HepG2 (cell line): Measurements from ENCODE around the gene PDE9A. TPM values are rescaled to one million over a fixed set of nuclear protein-coding genes. Genes with fewer than 3 reads are reported as not detected.
A peak's percentile ranks its signal among the peaks of the same experiment; 100 is the strongest.

Source experiments
- GRHL1 ChIP-seq: sonication (generic); formaldehyde crosslinking; conservative IDR thresholded peaks from 2 replicates; pipeline ENCODE4 v1.8.0; 2022; ENCODE audit warnings: missing genetic modification reagents
- HDAC2 ChIP-seq: sonication (generic); formaldehyde crosslinking; IDR thresholded peaks from 2 replicates; pipeline ENCODE4 v1.4.0; 2020; ENCODE audit warnings: missing genetic modification reagents
- HIVEP1 ChIP-seq: sonication (generic); formaldehyde crosslinking; IDR thresholded peaks from 2 replicates; pipeline ENCODE4 v1.4.0; 2020; ENCODE audit warnings: mild to moderate bottlenecking, missing genetic modification reagents
- MED1 ChIP-seq: sonication (generic); formaldehyde crosslinking; IDR thresholded peaks from 2 replicates; pipeline ENCODE4 v1.4.0; 2020; ENCODE audit warnings: missing genetic modification reagents
- NFKB2 ChIP-seq: sonication (generic); formaldehyde crosslinking; IDR thresholded peaks from 2 replicates; pipeline ENCODE4 v1.4.0; 2020; ENCODE audit warnings: missing genetic modification reagents, borderline replicate concordance
- SSRP1 ChIP-seq: IDR thresholded peaks from 2 replicates; pipeline ENCODE4 v1.6.1; 2016; ENCODE audit warnings: control low read depth
- STAG1 ChIP-seq: sonication (generic); formaldehyde crosslinking; IDR thresholded peaks from 2 replicates; pipeline ENCODE4 v1.4.0; 2020; ENCODE audit warnings: missing genetic modification reagents
- TBX2 ChIP-seq: sonication (generic); formaldehyde crosslinking; IDR thresholded peaks from 2 replicates; pipeline ENCODE4 v1.5.0; 2020; ENCODE audit warnings: missing genetic modification reagents, mild to moderate bottlenecking, borderline replicate concordance
- ZIK1 ChIP-seq: sonication (generic); formaldehyde crosslinking; IDR thresholded peaks from 2 replicates; pipeline ENCODE4 v1.5.0; 2020; ENCODE audit warnings: mild to moderate bottlenecking, low read depth, missing genetic modification reagents, borderline replicate concordance
- ZMAT3 ChIP-seq: sonication (generic); formaldehyde crosslinking; conservative IDR thresholded peaks from 2 replicates; pipeline ENCODE4 v1.7.0; 2021; ENCODE audit warnings: missing genetic modification reagents
- ZNF619 ChIP-seq: sonication (generic); formaldehyde crosslinking; IDR thresholded peaks from 2 replicates; pipeline ENCODE4 v1.4.0; 2020; ENCODE audit warnings: mild to moderate bottlenecking, missing genetic modification reagents
- polyA plus RNA-seq, 8 experiments: library from polyadenylated mRNA; depleted of rRNA in 3 of 8; stranded (reverse) in 7 of 8; unstranded in 1 of 8; fragments of >200 nt; fragmentation: Illumina TruSeq in 4 of 8; extraction: Trizol in 4 of 8; gene quantifications; 2 replicates each; pipeline versions ENCODE4 v1.2.1 to v1.2.3, GENCODE V29; 2011 to 2016; ENCODE audit warnings: low read depth in 4 of 8, missing spikeins in 1 of 8, mixed read lengths in 1 of 8; ENCODE audit not compliant: insufficient read depth in 1 of 8
- total RNA-seq, 5 experiments: library from RNA; depleted of rRNA; stranded (reverse); fragments of >200 nt; fragmentation: Illumina TruSeq; extraction: Trizol; gene quantifications; 2 replicates each; pipeline ENCODE4 v1.2.3, GENCODE V29; 2016; ENCODE audit warnings: low read depth in 1 of 5
- TF ChIP-seq, protein P1 (sequence below): sonication (generic); formaldehyde crosslinking; IDR thresholded peaks from 2 replicates; pipeline ENCODE4; 2020; ENCODE audit warnings: missing genetic modification reagents, mild to moderate bottlenecking, borderline replicate concordance
- TF ChIP-seq, protein P2 (sequence below): sonication (generic); formaldehyde crosslinking; IDR thresholded peaks from 2 replicates; pipeline ENCODE4 v1.4.0; 2020; ENCODE audit warnings: missing genetic modification reagents, low read depth, mild to moderate bottlenecking, borderline replicate concordance
- TF ChIP-seq, protein P3 (sequence below): sonication (generic); formaldehyde crosslinking; IDR thresholded peaks from 2 replicates; pipeline ENCODE4 v1.8.0; 2022; ENCODE audit warnings: missing genetic modification reagents, mild to moderate bottlenecking, borderline replicate concordance
- TF ChIP-seq, protein P4 (sequence below): sonication (generic); formaldehyde crosslinking; IDR thresholded peaks from 2 replicates; pipeline ENCODE4 v1.5.0; 2020; ENCODE audit warnings: mild to moderate bottlenecking, missing genetic modification reagents, borderline replicate concordance
- TF ChIP-seq, protein P5 (sequence below): sonication (generic); formaldehyde crosslinking; IDR thresholded peaks from 2 replicates; pipeline ENCODE4 v1.8.1; 2023; ENCODE audit warnings: mild to moderate bottlenecking, missing genetic modification reagents

The PDE9A gene
- total and polyA plus RNA-seq, 2 of the 13 experiments (the other 11 are each of a cell fraction or from before 2014, with no cell fraction given): 4.6 to 19.7 TPM

DNA sequence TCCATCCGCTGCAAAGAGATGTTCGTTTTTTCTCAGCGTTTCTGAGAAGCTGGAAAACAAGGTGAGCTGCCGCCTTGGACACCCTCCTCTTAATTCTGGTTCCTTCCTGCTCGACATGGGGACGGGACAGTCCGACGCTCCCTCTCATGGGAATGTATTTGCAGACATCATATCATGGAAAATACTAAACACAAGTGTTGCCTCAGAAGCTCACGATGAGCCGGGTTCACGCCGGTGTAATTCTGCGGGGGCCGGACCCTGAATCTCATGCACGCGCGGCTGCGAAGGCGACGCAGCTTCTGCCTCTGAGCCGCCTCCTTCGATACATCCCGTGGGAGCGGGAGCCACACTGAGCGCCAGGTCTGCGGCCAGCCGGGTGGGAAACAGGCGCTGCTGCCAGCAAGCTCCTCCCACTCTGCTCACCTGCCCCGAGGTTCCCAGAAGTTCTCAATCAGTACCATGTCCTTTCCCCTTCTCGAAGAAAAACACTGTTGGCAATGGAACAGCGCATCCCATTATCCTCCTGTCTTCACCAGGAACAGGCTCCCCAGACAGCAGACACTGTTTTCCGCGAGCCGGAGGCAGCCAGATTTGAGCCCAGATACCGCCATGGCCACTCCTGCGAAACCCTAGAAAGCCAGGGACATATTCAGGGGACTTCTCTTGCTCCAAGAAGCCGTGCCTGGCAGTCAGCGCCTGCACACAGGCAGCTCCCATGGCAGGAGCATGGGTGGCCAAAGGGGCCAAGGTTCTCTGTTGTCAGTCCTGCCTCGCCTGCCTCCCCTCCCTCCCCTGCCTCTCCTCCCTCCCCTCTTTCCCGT, 127.9 kb downstream of the PDE9A start (continued):
- TF ChIP-seq, protein P1, sequence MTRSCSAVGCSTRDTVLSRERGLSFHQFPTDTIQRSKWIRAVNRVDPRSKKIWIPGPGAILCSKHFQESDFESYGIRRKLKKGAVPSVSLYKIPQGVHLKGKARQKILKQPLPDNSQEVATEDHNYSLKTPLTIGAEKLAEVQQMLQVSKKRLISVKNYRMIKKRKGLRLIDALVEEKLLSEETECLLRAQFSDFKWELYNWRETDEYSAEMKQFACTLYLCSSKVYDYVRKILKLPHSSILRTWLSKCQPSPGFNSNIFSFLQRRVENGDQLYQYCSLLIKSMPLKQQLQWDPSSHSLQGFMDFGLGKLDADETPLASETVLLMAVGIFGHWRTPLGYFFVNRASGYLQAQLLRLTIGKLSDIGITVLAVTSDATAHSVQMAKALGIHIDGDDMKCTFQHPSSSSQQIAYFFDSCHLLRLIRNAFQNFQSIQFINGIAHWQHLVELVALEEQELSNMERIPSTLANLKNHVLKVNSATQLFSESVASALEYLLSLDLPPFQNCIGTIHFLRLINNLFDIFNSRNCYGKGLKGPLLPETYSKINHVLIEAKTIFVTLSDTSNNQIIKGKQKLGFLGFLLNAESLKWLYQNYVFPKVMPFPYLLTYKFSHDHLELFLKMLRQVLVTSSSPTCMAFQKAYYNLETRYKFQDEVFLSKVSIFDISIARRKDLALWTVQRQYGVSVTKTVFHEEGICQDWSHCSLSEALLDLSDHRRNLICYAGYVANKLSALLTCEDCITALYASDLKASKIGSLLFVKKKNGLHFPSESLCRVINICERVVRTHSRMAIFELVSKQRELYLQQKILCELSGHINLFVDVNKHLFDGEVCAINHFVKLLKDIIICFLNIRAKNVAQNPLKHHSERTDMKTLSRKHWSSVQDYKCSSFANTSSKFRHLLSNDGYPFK (CRISPR knock-in tag): peak; percentile 14; the same call in 1 of the 2 replicates
- TF ChIP-seq, protein P2, sequence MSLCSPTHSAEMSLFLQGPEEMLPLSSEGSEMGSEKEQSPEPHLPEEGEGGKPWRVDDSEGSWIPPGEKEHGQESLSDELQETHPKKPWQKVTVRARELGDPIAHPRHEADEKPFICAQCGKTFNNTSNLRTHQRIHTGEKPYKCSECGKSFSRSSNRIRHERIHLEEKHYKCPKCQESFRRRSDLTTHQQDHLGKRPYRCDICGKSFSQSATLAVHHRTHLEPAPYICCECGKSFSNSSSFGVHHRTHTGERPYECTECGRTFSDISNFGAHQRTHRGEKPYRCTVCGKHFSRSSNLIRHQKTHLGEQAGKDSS (CRISPR knock-in tag): 0 out of 2 replicates have a peak, but pooled peaks have one; percentile 29
- TF ChIP-seq ZNF619 (CRISPR knock-in tag) (0 out of 2 replicates have a peak, but pooled peaks have one; percentile 51), ZMAT3 (CRISPR knock-in tag) (peak; percentile 58; the same call in 1 of the 2 replicates), HDAC2 (0 out of 2 replicates have a peak, but pooled peaks have one; percentile 26), NFKB2 (CRISPR knock-in tag) (peak; percentile 43; the same call in 1 of the 2 replicates), TBX2 (CRISPR knock-in tag) (peak; percentile 59; the same call in 1 of the 2 replicates), STAG1 (CRISPR knock-in tag) (peak; percentile 60), ZIK1 (CRISPR knock-in tag) (0 out of 2 replicates have a peak, but pooled peaks have one; percentile 19), MED1 (CRISPR knock-in tag) (peak; percentile 46; the same call in 1 of the 2 replicates), GRHL1 (CRISPR knock-in tag) (no peak), HIVEP1 (peak; percentile 47; the same call in 1 of the 2 replicates), SSRP1 (CRISPR knock-in tag) (no peak)
- TF ChIP-seq, protein P3, sequence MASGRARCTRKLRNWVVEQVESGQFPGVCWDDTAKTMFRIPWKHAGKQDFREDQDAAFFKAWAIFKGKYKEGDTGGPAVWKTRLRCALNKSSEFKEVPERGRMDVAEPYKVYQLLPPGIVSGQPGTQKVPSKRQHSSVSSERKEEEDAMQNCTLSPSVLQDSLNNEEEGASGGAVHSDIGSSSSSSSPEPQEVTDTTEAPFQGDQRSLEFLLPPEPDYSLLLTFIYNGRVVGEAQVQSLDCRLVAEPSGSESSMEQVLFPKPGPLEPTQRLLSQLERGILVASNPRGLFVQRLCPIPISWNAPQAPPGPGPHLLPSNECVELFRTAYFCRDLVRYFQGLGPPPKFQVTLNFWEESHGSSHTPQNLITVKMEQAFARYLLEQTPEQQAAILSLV (CRISPR knock-in tag): peak; percentile 45; the same call in 1 of the 2 replicates
- TF ChIP-seq, protein P4, sequence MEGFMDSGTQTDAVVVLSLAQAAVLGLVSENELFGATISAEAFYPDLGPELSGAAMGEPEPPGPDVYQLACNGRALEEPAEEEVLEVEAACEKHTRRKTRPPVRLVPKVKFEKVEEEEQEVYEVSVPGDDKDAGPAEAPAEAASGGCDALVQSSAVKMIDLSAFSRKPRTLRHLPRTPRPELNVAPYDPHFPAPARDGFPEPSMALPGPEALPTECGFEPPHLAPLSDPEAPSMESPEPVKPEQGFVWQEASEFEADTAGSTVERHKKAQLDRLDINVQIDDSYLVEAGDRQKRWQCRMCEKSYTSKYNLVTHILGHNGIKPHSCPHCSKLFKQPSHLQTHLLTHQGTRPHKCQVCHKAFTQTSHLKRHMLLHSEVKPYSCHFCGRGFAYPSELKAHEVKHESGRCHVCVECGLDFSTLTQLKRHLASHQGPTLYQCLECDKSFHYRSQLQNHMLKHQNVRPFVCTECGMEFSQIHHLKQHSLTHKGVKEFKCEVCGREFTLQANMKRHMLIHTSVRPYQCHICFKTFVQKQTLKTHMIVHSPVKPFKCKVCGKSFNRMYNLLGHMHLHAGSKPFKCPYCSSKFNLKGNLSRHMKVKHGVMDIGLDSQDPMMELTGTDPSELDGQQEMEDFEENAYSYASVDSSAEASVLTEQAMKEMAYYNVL (CRISPR knock-in tag): peak; percentile 56; the same call in 1 of the 2 replicates
- TF ChIP-seq, protein P5, sequence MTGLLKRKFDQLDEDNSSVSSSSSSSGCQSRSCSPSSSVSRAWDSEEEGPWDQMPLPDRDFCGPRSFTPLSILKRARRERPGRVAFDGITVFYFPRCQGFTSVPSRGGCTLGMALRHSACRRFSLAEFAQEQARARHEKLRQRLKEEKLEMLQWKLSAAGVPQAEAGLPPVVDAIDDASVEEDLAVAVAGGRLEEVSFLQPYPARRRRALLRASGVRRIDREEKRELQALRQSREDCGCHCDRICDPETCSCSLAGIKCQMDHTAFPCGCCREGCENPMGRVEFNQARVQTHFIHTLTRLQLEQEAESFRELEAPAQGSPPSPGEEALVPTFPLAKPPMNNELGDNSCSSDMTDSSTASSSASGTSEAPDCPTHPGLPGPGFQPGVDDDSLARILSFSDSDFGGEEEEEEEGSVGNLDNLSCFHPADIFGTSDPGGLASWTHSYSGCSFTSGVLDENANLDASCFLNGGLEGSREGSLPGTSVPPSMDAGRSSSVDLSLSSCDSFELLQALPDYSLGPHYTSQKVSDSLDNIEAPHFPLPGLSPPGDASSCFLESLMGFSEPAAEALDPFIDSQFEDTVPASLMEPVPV: 0 out of 2 replicates have a peak, but pooled peaks have one; percentile 44
